HCT116 (cell line): Measurements from ENCODE around the gene AP4S1. TPM values are rescaled to one million over a fixed set of nuclear protein-coding genes. Genes with fewer than 3 reads are reported as not detected.

Experiments used
- ATAC-seq: fragments of 200-7000 bp; cut with Tn5 transposase; 2 replicates; pipeline ENCODE4 v1.9.1; 2020; ENCODE audit warnings: mild to moderate bottlenecking, moderate library complexity
- BruUV-seq: library from RNA; stranded (reverse); fragments of 400-500 nt; replicated peaks from 2 replicates; lab custom pipeline; 2021; lab: Mats Ljungman, UMichigan
- CTCF ChIA-PET: fragments of 300-600 bp; sonication (Branson Sonifier 250); formaldehyde crosslinking; loops from one replicate; lab custom pipeline; 2021; ENCODE audit warnings: antibody characterized with exemption; lab: Charles Lee
- POLR2A ChIA-PET: fragments of 300-600, 350-600 bp; sonication (Branson Sonifier 250); formaldehyde crosslinking; loops from one replicate; lab custom pipeline; 2021; ENCODE audit warnings: antibody characterized with exemption; lab: Charles Lee
- RAD21 ChIA-PET, 2 experiments: fragments of 300-600 bp; sonication (Branson Sonifier 250); formaldehyde crosslinking; loops; one replicate each; lab custom pipeline; 2023; ENCODE audit warnings: low total read pairs in 2 of 2; ENCODE audit not compliant: uncharacterized antibody in 2 of 2, unreplicated experiment in 2 of 2, low non-redundant PET in 1 of 2; lab: Charles Lee
- DNase-seq: peaks from one replicate; pipeline ENCODE4 v3.0.0-alpha.2; 2010; ENCODE audit warnings: low read depth, low spot score
- H2AFZ ChIP-seq: fragments of 200-600 bp; shearing (Covaris generic), sonication (generic); 2 replicates; pipeline ENCODE4 v1.6.1; 2017; ENCODE audit warnings: low read depth, mixed run types, mixed read lengths, antibody characterized with exemption, low read length; ENCODE audit not compliant: poor library complexity, severe bottlenecking
- H3K27ac ChIP-seq: 2 replicates; pipeline ENCODE4 v1.5.1; 2012; ENCODE audit warnings: low read depth, low read length
- H3K27me3 ChIP-seq: fragments of 200-600 bp; sonication (generic); 2 replicates; pipeline ENCODE4 v1.6.1; 2016; ENCODE audit warnings: mixed run types, low read length, mixed read lengths; ENCODE audit not compliant: insufficient read depth
- H3K36me3 ChIP-seq, 2 experiments: fragments of 200-500 bp in 1 of 2; fragments of 200-600 bp in 1 of 2; sonication (Bioruptor generic) in 1 of 2; sonication (generic) in 1 of 2; 2 replicates each; pipeline versions ENCODE4 v1.5.1 to v1.6.1; 2014 to 2016; ENCODE audit warnings: low read length in 2 of 2, inconsistent platforms in 1 of 2, mixed read lengths in 1 of 2, mixed run types in 1 of 2; ENCODE audit not compliant: insufficient read depth in 2 of 2, control insufficient read depth in 1 of 2
- H3K4me1 ChIP-seq, 2 experiments: fragments of 200-600 bp in 1 of 2; sonication (generic) in 1 of 2; 2 replicates each; pipeline versions ENCODE4 v1.5.1 to v1.6.1; 2012 to 2017; ENCODE audit warnings: low read length in 2 of 2, inconsistent platforms in 1 of 2, mild to moderate bottlenecking in 1 of 2, mixed read lengths in 1 of 2, mixed run types in 1 of 2, moderate library complexity in 1 of 2; ENCODE audit not compliant: insufficient read depth in 2 of 2, control insufficient read depth in 1 of 2
- H3K4me2 ChIP-seq: fragments of 200-600 bp; sonication (generic); 2 replicates; pipeline ENCODE4 v1.6.1; 2017; ENCODE audit warnings: mixed run types, low read length, mixed read lengths
- H3K4me3 ChIP-seq, 2 experiments: fragments of 200-600 bp in 1 of 2; sonication (generic) in 1 of 2; replicated peaks in 1 of 2; 2 replicates each; pipeline ENCODE4 v1.5.1; 2011 to 2016; ENCODE audit warnings: low read length in 2 of 2, control low read depth in 1 of 2, low read depth in 1 of 2, mild to moderate bottlenecking in 1 of 2, mixed read lengths in 1 of 2, mixed run types in 1 of 2
- H3K79me2 ChIP-seq: fragments of 200-600 bp; sonication (generic); 2 replicates; pipeline ENCODE4 v1.6.1; 2017; ENCODE audit warnings: mild to moderate bottlenecking, mixed run types, low read length, moderate library complexity, mixed read lengths; ENCODE audit not compliant: insufficient read depth
- H3K9ac ChIP-seq: fragments of 200-600 bp; sonication (generic); 2 replicates; pipeline ENCODE4 v1.6.1; 2016; ENCODE audit warnings: low read length, mixed read lengths
- H3K9me2 ChIP-seq: fragments of 200-600 bp; sonication (generic), shearing (Covaris generic); 2 replicates; pipeline ENCODE4 v1.6.1; 2017; ENCODE audit warnings: mixed run types, mild to moderate bottlenecking, moderate library complexity; ENCODE audit not compliant: insufficient read depth
- H3K9me3 ChIP-seq, 2 experiments: fragments of 200-500 bp in 1 of 2; fragments of 200-600 bp in 1 of 2; sonication (Bioruptor generic) in 1 of 2; sonication (generic) in 1 of 2; 2 replicates each; pipeline ENCODE4 v1.6.1; 2014 to 2017; ENCODE audit warnings: low read length in 2 of 2, mixed read lengths in 2 of 2, inconsistent platforms in 1 of 2, low read depth in 1 of 2, mild to moderate bottlenecking in 1 of 2, mixed run types in 1 of 2, moderate library complexity in 1 of 2; ENCODE audit not compliant: control insufficient read depth in 1 of 2, insufficient read depth in 1 of 2
- H4K20me1 ChIP-seq: fragments of 200-600 bp; sonication (generic), shearing (Covaris generic); 2 replicates; pipeline ENCODE4 v1.6.1; 2017; ENCODE audit warnings: mixed run types, mild to moderate bottlenecking, moderate library complexity; ENCODE audit not compliant: insufficient read depth
- ATF3 ChIP-seq: IDR thresholded peaks from 2 replicates; pipeline ENCODE4 v1.6.1; 2012
- CEBPB ChIP-seq: IDR thresholded peaks from 2 replicates; pipeline ENCODE4 v1.6.1; 2012; ENCODE audit warnings: low read depth
- CTCF ChIP-seq, 3 experiments: fragments of 200-600 bp in 1 of 3; sonication (generic) in 1 of 3; IDR thresholded peaks in 2 of 3; conservative IDR thresholded peaks in 1 of 3; 2 replicates each; pipeline ENCODE4 v1.5.1; 2012 to 2017; ENCODE audit warnings: low read depth in 2 of 3, low read length in 2 of 3, antibody characterized with exemption in 1 of 3, borderline replicate concordance in 1 of 3, control low read depth in 1 of 3, mild to moderate bottlenecking in 1 of 3, mixed read lengths in 1 of 3, mixed run types in 1 of 3, moderate library complexity in 1 of 3; ENCODE audit not compliant: insufficient read depth in 1 of 3
- JUND ChIP-seq: IDR thresholded peaks from 2 replicates; pipeline ENCODE4 v1.6.1; 2012
- MAX ChIP-seq: IDR thresholded peaks from 2 replicates; pipeline ENCODE4 v1.6.1; 2012
- POLR2A ChIP-seq: IDR thresholded peaks from 2 replicates; pipeline ENCODE4 v1.7.0; 2011; ENCODE audit warnings: borderline replicate concordance; ENCODE audit not compliant: insufficient read depth, insufficient read length; ENCODE audit errors: extremely low read depth
- REST ChIP-seq: IDR thresholded peaks from 2 replicates; pipeline ENCODE4 v1.6.1; 2012; ENCODE audit warnings: low read depth
- TCF7L2 ChIP-seq: IDR thresholded peaks from 2 replicates; pipeline ENCODE4 v1.7.0; 2011; ENCODE audit warnings: borderline replicate concordance, inconsistent platforms; ENCODE audit not compliant: insufficient read depth, insufficient read length; ENCODE audit errors: extremely low read depth
- YY1 ChIP-seq: IDR thresholded peaks from 2 replicates; pipeline ENCODE4 v1.6.1; 2011; ENCODE audit warnings: low read length, low read depth, moderate library complexity, mild to moderate bottlenecking; ENCODE audit not compliant: insufficient replicate concordance; ENCODE audit errors: extremely low read depth
- ZNF274 ChIP-seq: fragments of 200-500 bp; sonication (Bioruptor generic); IDR thresholded peaks from 2 replicates; pipeline ENCODE4 v1.6.1; 2014; ENCODE audit warnings: mild to moderate bottlenecking, low read depth, low read length, inconsistent platforms
- intact Hi-C: fragments of 100-400 bp; cut with micrococcal nuclease; formaldehyde crosslinking; loops from 2 replicates; pipeline ENCODE4 v1.10.0; 2022
- total RNA-seq: library from RNA; stranded (reverse); gene quantifications from one replicate; pipeline ENCODE4 v1.2.1, GENCODE V29; 2021; ENCODE audit not compliant: unreplicated experiment

AP4S1 gene
- total RNA-seq, 1 experiment from 2014 or later, result 5.0 TPM

- no TSS peak for BruUV-seq
- H3K9me2 ChIP-seq, result no peaks in the 10 kb centered on the region
- POLR2A ChIA-PET, result interaction anchor here (0.9 kb wide), 1 partner anchor 11 kb away, joined by 3 read pairs; no protein-coding TSS in a partner anchor
- H2AFZ ChIP-seq, result no peak overlapping the region
- H3K27me3 ChIP-seq, result no peaks in the 10 kb centered on the region
- intact Hi-C loops, result no loop called here
- CTCF ChIA-PET, result no interaction called here
- H3K4me1 ChIP-seq, result peaks cover 64 to 65% of the 10 kb centered on the region in 2 experiments
- no peaks in the 10 kb centered on the region for H3K9me3 ChIP-seq
- no peaks in the 10 kb centered on the region for H3K36me3 ChIP-seq
- H4K20me1 ChIP-seq, result no peaks in the 10 kb centered on the region
- ATAC-seq (no peak), DNase-seq (no peak)
- no peak overlapping the region for H3K27ac ChIP-seq
- TF ChIP-seq REST (no peak), POLR2A (no peak), ZNF274 (no peak), JUND (no peak), ATF3 (no peak), YY1 (no peak), CEBPB (no peak), MAX (no peak), CTCF (IDR thresholded peaks at IDR 0.05 in 2 of 3, conservative IDR thresholded peaks at IDR 0.05 in 1 of 3; ENCODE audit: borderline replicate concordance in 1 of 3, insufficient read depth in 1 of 3, low read depth in 2 of 3, low read length in 2 of 3) (no peak), TCF7L2 (no peak)
- H3K4me3 ChIP-seq, result no peak overlapping the region
- RAD21 ChIA-PET, result no interaction called here
- no peak overlapping the region for H3K4me2 ChIP-seq
- no peak overlapping the region for H3K9ac ChIP-seq
- H3K79me2 ChIP-seq, result peaks cover 4% of the 10 kb centered on the region; the same call in 1 of the 2 replicates
Observed at GRCh38 chr14:31036552-31036951, 11.1 kb downstream of the AP4S1 start.
